Mesenteric fat pad (tissue), 1 donor: ENCODE results near the gene AGAP1. TPM values are rescaled to one million over a fixed set of nuclear protein-coding genes. Genes with fewer than 3 reads are reported as not detected.
"Not testable (repeated sequence)": the region's sequence is repeated elsewhere in the genome, so short reads cannot be mapped to it uniquely, and the experiment has no call there.

Source experiments
- DNase-seq: peaks from one replicate; pipeline ENCODE4 v3.0.0-alpha.2; 2020; ENCODE audit warnings: low spot score
- total RNA-seq: library from RNA; stranded (reverse); fragmentation: NEBNext Ultra II Directional; extraction: Animal tissue kit (Norgen Biotek cat#: 25700); gene quantifications from one replicate; pipeline ENCODE4 v1.2.1, GENCODE V29; 2021
- donor health status: DM: yes; HTN: yes; CAD: no.

The AGAP1 gene
- total RNA-seq, 1 donor from 2014 or later, result 26.5 TPM

- DNase-seq, result peak; percentile 82
Measured at GRCh38 chr2:236078297-236079255, 584.7 kb downstream of the AGAP1 start.

GRCh38 chr2:236080412-236080811 is 586.6 kb downstream of the AGAP1 start:
- peak; percentile 2 for DNase-seq

- DNase-seq, result peak; percentile 67
Measured at GRCh38 chr2:236081171-236081570, 587.3 kb downstream of the AGAP1 start.

- DNase-seq, result no peak
Measured at GRCh38 chr2:236082061-236082460, 588.2 kb downstream of the AGAP1 start.

GRCh38 chr2:236083934-236084333 is 590.1 kb downstream of the AGAP1 start:
- DNase-seq, result no peak

GRCh38 chr2:236085211-236085610 is 591.4 kb downstream of the AGAP1 start:
- no peak for DNase-seq

- no peak for DNase-seq
Measured at GRCh38 chr2:236085647-236086046, 591.8 kb downstream of the AGAP1 start.

- no peak for DNase-seq
Measured at GRCh38 chr2:236086403-236086970, 592.6 kb downstream of the AGAP1 start.

GRCh38 chr2:236086971-236087465 is 593.2 kb downstream of the AGAP1 start:
- DNase-seq, result no peak

GRCh38 chr2:236088368-236089057 is 594.7 kb downstream of the AGAP1 start:
- DNase-seq, result no peak

GRCh38 chr2:236089271-236090026 is 595.6 kb downstream of the AGAP1 start:
- no peak for DNase-seq

GRCh38 chr2:236090027-236090382 is 596.2 kb downstream of the AGAP1 start:
- no peak for DNase-seq

- DNase-seq, result not testable (repeated sequence)
Measured at GRCh38 chr2:236090826-236091225, 597.0 kb downstream of the AGAP1 start.

GRCh38 chr2:236092714-236093113 is 598.9 kb downstream of the AGAP1 start:
- no peak for DNase-seq

- DNase-seq, result no peak
Measured at GRCh38 chr2:236093134-236093533, 599.3 kb downstream of the AGAP1 start.

GRCh38 chr2:236095504-236095903 is 601.7 kb downstream of the AGAP1 start:
- DNase-seq, result no peak

GRCh38 chr2:236101311-236101950 is 607.6 kb downstream of the AGAP1 start:
- no peak for DNase-seq

- no peak for DNase-seq
Measured at GRCh38 chr2:236102971-236103370, 609.1 kb downstream of the AGAP1 start.

GRCh38 chr2:236103981-236104380 is 610.1 kb downstream of the AGAP1 start:
- no peak for DNase-seq

GRCh38 chr2:236105955-236106607 is 612.2 kb downstream of the AGAP1 start:
- DNase-seq, result no peak
